Activated CD4-positive, alpha-beta T cell treated with anti-CD3 and anti-CD28 coated beads, Interleukin-2, amount 10 ng/mL, durations not matched to agents 24 days and 14 days (primary cell): Measurements from ENCODE around the gene MRPS25. TPM values are rescaled to one million over a fixed set of nuclear protein-coding genes. Genes with fewer than 3 reads are reported as not detected.

Experiments used
- DNase-seq: peaks from one replicate; pipeline ENCODE4 v3.0.0; 2022
- H3K27ac Mint-ChIP-seq: one replicate; pipeline ENCODE4 v1.8.0; 2022; ENCODE audit warnings: mild to moderate bottlenecking, mixed read lengths
- H3K27me3 Mint-ChIP-seq: one replicate; pipeline ENCODE4 v1.8.0; 2022; ENCODE audit warnings: mixed read lengths
- H3K36me3 Mint-ChIP-seq: one replicate; pipeline ENCODE4 v1.8.0; 2022; ENCODE audit warnings: low read depth, mild to moderate bottlenecking, mixed read lengths
- H3K4me1 Mint-ChIP-seq: one replicate; pipeline ENCODE4 v1.8.0; 2021; ENCODE audit warnings: mixed read lengths
- H3K4me3 Mint-ChIP-seq: one replicate; pipeline ENCODE4 v1.8.0; 2022; ENCODE audit warnings: mild to moderate bottlenecking, moderate library complexity, mixed read lengths
- H3K9me3 Mint-ChIP-seq: one replicate; pipeline ENCODE4 v1.8.0; 2021; ENCODE audit warnings: mixed read lengths
- intact Hi-C: fragments of 100-400 bp; cut with micrococcal nuclease; formaldehyde crosslinking; loops from one replicate; pipeline ENCODE4 v1.15.1; 2023
- total RNA-seq: library from RNA; stranded (reverse); gene quantifications from 2 replicates; pipeline ENCODE4 v1.2.3, GENCODE V29; 2022

MRPS25 gene
- total RNA-seq, 1 donor from 2014 or later: 114 TPM

DNA sequence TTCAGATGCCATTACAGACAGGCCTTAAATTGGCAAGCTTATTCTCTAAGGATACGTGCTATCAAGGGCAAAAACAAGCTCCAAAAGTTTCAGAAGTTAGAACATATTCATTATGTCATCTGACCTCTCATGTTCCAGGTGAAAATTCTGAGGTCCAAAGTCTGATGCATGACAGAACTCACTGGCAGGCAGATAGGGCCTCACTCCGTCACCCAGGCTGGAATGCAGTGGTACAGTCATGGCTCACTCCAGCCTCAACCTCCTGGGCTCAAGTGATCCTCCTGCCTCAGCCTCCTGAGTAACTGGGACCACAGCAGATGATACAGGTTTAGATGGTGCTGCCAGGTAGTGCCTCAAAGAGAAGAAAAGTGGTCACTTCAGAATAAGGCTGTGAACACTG is 15.5 kb downstream of the MRPS25 start:
- no peak overlapping the region for H3K27ac Mint-ChIP-seq
- intact Hi-C loops: no loop called here

DNA sequence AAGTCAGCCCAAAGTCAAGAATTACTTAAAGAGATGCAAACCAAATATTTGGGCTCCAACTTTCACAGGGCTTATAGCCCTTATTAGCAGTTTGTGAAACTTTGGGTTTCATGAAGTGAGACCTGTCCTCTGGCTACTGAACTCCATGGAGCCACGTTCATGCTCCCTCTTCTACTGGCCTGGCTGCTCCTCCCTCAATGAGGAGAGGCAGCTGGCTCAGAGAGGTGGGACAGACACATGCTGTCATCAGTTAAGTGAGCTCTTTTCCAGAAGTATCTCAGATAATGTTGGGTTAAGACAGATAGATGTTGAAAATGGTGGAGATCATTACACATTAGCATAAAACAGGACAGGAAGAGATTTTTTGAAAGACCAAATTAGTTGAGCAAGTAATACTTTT is 19.4 kb downstream of the MRPS25 start:
- Mint-ChIP-seq H3K27me3 (no peaks in the 10 kb centered on the region), H3K27ac (no peak overlapping the region), H3K36me3 (peaks cover 75% of the 10 kb centered on the region), H3K4me3 (no peak overlapping the region), H3K9me3 (no peaks in the 10 kb centered on the region), H3K4me1 (peaks cover 25% of the 10 kb centered on the region)
- DNase-seq: no peak
- intact Hi-C loops: no loop called here

More for the DNA sequence above, 15.5 kb downstream of the MRPS25 start:
- Mint-ChIP-seq H3K4me3 (no peak overlapping the region), H3K4me1 (peaks cover 18% of the 10 kb centered on the region), H3K36me3 (peaks cover 61% of the 10 kb centered on the region), H3K9me3 (no peaks in the 10 kb centered on the region), H3K27me3 (no peaks in the 10 kb centered on the region)
- no peak for DNase-seq

DNA sequence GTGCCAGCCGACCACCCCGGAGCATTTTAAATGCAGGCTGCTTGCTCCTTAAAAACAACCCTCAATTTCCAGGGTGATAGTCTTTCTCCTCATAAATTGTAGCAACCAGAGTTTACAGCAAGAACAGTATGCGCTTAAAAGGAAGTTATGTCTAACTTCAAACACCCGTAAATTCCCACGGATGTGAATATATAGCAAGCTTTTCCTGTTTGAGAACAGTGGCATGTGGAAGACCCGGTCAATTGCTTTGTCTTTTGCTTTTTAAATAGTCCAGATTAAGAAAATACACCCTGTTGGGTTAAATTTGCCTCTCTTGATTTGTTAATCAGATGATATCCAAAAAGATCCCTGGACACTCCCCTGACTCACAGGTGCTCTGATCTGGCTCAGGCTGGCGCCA is 20.8 kb downstream of the MRPS25 start:
- Mint-ChIP-seq H3K36me3 (peaks cover 66% of the 10 kb centered on the region), H3K4me1 (peaks cover 25% of the 10 kb centered on the region), H3K27me3 (no peaks in the 10 kb centered on the region), H3K4me3 (no peak overlapping the region), H3K9me3 (no peaks in the 10 kb centered on the region), H3K27ac (peak overlapping the region; percentile 61)
- no peak for DNase-seq
- intact Hi-C loops: no loop called here

DNA sequence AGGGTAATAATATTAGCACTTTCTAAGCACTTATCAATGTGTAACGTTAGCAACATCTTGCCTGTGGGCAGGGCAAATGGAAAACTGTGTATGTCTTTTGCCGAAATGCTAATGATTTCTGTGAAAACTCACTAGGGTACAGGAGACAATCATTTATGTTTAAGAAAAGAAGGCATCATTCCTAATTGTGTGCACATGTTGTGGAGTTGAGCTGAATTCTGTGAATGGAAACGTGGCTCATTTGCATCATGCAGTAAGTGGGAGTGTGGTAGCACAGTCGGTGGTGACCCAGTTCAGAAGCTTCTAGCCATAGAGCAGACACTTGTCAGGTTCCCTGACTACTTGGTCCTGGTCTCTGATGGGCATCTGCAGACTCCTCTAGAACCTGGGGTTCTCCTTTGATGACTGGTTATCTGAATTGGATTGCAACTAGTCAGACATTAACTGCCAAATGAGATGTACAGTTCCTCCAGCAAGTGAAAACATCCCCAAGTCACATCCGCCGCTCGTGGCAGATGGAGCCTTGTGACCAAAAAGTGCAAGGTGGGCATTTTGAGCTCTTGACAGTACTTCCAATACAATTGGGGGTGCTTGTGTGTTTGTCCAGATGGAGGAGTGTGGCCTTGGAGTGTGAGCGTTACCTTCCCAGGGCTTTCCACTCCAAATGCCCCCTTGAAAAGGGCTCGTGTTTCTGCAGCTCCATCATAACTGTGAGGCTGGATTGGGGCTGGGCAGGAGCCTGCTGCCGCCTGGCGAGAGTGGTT is 21.5 kb downstream of the MRPS25 start:
- intact Hi-C loops: no loop called here
- no peak overlapping the region for H3K4me3 Mint-ChIP-seq
- no peak for DNase-seq
- no peak overlapping the region for H3K27ac Mint-ChIP-seq
- no peaks in the 10 kb centered on the region for H3K27me3 Mint-ChIP-seq
- peaks cover 69% of the 10 kb centered on the region for H3K36me3 Mint-ChIP-seq
- H3K4me1 Mint-ChIP-seq: peaks cover 25% of the 10 kb centered on the region
- no peaks in the 10 kb centered on the region for H3K9me3 Mint-ChIP-seq

DNA sequence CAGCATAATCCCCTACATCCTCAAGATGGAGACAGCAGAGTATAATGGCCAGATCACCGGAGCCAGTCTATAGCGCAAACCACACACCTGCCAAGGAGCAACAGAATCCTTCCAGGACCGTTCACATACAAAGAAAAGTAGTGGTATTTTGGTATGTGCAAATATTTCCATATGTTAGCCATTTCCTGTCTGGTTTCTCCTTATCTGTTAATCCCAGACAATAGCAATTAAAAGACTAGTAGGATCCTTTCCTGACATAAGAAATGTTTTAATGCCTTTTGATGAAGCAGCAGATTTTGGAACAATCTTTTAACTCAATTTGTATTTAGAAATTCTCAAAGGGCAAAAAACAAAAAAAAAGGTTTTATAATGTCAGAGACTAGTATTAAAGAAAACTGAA is 22.2 kb downstream of the MRPS25 start:
- peaks cover 68% of the 10 kb centered on the region for H3K36me3 Mint-ChIP-seq
- no peaks in the 10 kb centered on the region for H3K27me3 Mint-ChIP-seq
- no peaks in the 10 kb centered on the region for H3K9me3 Mint-ChIP-seq
- intact Hi-C loops: no loop called here
- no peak for DNase-seq
- peaks cover 25% of the 10 kb centered on the region for H3K4me1 Mint-ChIP-seq
- no peak overlapping the region for H3K4me3 Mint-ChIP-seq
- no peak overlapping the region for H3K27ac Mint-ChIP-seq

DNA sequence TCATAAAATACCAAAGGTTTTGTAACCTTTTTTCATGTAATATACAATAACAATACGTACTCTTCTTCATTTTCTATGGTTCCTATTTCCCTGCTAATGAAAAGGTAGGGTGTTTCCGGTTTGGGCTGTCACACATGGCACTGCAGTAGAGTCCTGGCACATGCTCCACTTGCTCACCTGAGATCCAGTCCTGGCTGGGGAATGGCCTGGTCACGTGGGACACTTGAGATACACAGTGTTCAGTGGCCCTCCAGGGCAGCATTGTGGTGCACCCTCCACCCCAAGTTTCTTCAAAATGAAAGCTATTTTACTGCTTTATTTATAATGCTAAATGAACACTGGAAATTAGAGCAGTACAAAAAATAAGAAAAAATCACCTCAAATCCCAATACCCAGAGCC is 23.2 kb downstream of the MRPS25 start:
- peaks cover 24% of the 10 kb centered on the region for H3K4me1 Mint-ChIP-seq
- H3K36me3 Mint-ChIP-seq: peaks cover 69% of the 10 kb centered on the region
- no peaks in the 10 kb centered on the region for H3K9me3 Mint-ChIP-seq
- intact Hi-C loops: no loop called here
- no peak for DNase-seq
- no peaks in the 10 kb centered on the region for H3K27me3 Mint-ChIP-seq
- H3K4me3 Mint-ChIP-seq: no peak overlapping the region
- no peak overlapping the region for H3K27ac Mint-ChIP-seq

DNA sequence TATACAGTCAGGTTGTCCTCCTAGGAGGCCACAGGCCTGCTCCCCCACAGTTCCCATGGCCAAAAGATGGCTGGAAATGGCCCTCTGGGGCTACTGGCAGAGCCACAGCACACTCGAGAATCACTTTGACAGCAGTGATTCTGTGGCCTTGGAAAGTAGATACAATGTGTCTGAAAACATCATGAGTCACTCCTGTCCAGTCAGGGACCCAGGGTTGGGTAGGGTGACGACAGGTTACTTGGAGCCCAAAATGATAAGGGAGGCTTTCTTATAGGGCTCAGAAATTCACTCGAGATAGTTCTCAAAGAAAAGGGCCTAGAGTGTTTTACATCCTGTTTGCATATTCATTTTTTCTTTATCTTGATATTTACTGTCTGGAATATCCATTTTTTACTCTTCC is 24.3 kb downstream of the MRPS25 start:
- intact Hi-C loops: no loop called here
- Mint-ChIP-seq H3K9me3 (no peaks in the 10 kb centered on the region), H3K27ac (peak overlapping the region; percentile 49), H3K4me1 (peaks cover 18% of the 10 kb centered on the region), H3K4me3 (no peak overlapping the region), H3K27me3 (no peaks in the 10 kb centered on the region), H3K36me3 (peaks cover 66% of the 10 kb centered on the region)
- DNase-seq: no peak

DNA sequence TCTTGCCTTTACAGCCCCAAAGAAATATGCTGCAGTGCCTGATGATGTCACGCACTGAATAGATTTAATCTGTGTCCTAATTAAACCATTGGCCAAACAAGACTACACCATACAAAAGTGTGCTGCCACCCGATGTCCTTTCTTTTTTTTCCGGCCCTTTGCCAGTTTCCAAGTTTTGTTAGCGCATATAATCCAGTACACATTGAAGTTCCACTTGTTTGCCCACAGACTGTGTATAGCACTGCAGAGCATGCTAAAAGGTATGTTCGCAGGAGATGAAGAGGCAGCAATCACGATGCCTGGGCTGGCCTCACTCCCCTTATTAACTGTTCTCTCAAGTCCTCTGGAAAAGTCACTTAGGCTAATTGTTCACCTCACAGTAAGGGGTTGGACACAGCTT is 26.8 kb downstream of the MRPS25 start:
- peaks cover 54% of the 10 kb centered on the region for H3K36me3 Mint-ChIP-seq
- DNase-seq: no peak
- no peaks in the 10 kb centered on the region for H3K9me3 Mint-ChIP-seq
- intact Hi-C loops: no loop called here
- no peak overlapping the region for H3K4me3 Mint-ChIP-seq
- no peak overlapping the region for H3K27ac Mint-ChIP-seq
- no peaks in the 10 kb centered on the region for H3K4me1 Mint-ChIP-seq
- no peaks in the 10 kb centered on the region for H3K27me3 Mint-ChIP-seq

DNA sequence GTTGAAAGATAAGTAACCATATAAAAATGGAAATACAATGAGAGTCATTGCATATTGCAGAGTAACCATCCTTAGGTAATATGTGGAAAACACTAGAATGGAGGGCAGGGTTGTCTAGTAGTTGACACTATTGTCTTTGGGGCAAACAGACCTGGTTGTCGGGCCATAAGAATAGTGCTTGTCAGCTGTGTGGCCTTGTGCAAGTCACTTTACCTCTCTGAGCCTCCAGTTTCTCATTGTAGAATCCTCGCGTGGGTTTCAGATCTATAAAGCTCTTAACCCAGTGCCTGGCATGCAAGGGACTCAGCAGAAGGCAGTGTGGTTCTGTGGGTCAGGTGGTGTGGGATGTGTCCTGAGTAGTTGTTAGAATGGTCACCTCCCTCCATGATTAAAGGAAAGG is 32.0 kb downstream of the MRPS25 start:
- H3K27me3 Mint-ChIP-seq: no peaks in the 10 kb centered on the region
- H3K9me3 Mint-ChIP-seq: no peaks in the 10 kb centered on the region
- intact Hi-C loops: no loop called here
- no peak for DNase-seq
- H3K4me1 Mint-ChIP-seq: no peaks in the 10 kb centered on the region
- H3K4me3 Mint-ChIP-seq: no peak overlapping the region
- no peak overlapping the region for H3K27ac Mint-ChIP-seq
- H3K36me3 Mint-ChIP-seq: peaks cover 55% of the 10 kb centered on the region

DNA sequence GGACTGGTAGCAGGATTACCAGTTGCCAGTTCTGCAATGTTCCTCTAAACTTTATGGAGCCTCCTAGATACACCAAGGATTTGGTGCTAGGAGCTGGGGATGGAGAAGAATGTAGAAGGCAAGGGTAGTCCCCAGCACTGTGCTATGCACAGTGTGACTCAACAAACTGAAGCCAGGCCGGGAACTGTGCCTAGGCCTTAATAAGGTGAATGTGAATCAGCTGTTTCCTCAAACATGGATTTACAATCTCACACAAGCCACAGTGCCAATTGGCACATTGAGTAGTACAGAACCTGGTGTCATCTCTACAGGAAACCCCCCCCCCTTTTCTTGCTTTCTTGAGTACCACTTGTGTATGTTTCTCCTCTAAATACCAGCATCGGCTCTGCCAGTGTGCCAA is 32.5 kb downstream of the MRPS25 start:
- Mint-ChIP-seq H3K27me3 (no peaks in the 10 kb centered on the region), H3K27ac (no peak overlapping the region), H3K4me3 (no peak overlapping the region), H3K4me1 (no peaks in the 10 kb centered on the region), H3K9me3 (no peaks in the 10 kb centered on the region), H3K36me3 (peaks cover 54% of the 10 kb centered on the region)
- intact Hi-C loops: no loop called here
- DNase-seq: no peak

DNA sequence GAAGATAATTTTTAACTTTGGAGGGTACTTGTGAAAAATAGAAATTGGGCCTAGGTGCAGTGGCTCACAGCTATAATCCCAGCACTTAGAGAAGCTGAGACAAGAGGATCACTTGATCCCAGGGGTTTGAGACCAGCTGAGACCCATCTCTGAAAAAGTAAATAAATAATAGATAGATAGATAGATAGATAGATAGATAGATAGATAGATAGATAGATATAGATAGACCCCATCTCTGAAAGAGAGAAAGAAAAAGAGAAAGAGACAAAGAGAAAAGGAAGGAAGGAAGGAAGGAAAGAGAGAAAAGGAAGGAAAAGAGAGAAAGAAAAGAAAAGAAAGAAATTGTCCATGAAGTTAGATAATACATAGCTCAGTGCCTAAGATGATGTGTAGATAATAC is 35.5 kb downstream of the MRPS25 start:
- H3K9me3 Mint-ChIP-seq: no peaks in the 10 kb centered on the region
- no peaks in the 10 kb centered on the region for H3K27me3 Mint-ChIP-seq
- no peaks in the 10 kb centered on the region for H3K4me1 Mint-ChIP-seq
- no peak overlapping the region for H3K27ac Mint-ChIP-seq
- H3K4me3 Mint-ChIP-seq: no peak overlapping the region
- H3K36me3 Mint-ChIP-seq: peaks cover 57% of the 10 kb centered on the region
- no peak for DNase-seq
- intact Hi-C loops: no loop called here

DNA sequence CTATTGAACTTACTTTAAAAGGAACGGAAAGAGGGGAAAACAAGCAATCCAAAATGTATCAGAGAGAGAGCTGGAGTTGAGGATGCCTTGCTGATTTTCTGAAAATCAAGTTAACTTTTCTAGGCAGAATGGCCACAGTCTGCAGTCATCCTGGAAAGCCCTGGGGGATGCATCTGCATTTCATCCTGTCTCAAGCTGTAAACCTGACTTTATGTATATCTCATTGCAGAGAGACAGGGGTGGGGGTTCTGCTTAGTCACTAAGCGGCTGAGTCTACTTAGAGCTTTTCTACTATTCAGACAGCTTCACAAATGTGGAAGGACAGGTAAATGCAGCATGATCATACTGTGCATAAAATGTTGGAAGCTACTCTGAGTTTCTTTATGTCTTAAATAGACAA is 41.4 kb downstream of the MRPS25 start:
- no peak overlapping the region for H3K4me3 Mint-ChIP-seq
- no peaks in the 10 kb centered on the region for H3K27me3 Mint-ChIP-seq
- H3K27ac Mint-ChIP-seq: no peak overlapping the region
- no peak for DNase-seq
- no peaks in the 10 kb centered on the region for H3K4me1 Mint-ChIP-seq
- peaks cover 61% of the 10 kb centered on the region for H3K36me3 Mint-ChIP-seq
- H3K9me3 Mint-ChIP-seq: no peaks in the 10 kb centered on the region
- intact Hi-C loops: no loop called here

DNA sequence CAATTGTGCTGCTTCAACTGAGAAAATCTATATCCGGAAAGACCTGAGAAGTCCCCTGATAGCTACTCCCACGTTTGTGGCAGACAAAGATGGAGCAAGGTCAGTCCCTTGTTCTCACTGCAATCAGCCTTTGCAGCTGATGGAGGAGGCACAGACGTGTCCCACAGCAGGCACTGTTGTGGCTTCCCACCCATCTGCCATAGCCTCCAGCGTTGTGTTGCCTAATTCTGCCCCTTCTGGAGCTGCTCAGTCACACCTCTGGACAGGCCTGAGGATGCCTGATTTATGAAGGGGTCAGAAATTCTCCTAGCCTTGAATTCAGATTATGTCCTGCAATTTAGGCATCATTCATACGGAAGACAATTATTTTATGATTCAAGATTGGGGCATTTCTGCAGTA is 41.9 kb downstream of the MRPS25 start:
- Mint-ChIP-seq H3K27me3 (no peaks in the 10 kb centered on the region), H3K4me1 (no peaks in the 10 kb centered on the region), H3K27ac (no peak overlapping the region), H3K36me3 (peaks cover 59% of the 10 kb centered on the region), H3K4me3 (no peak overlapping the region), H3K9me3 (no peaks in the 10 kb centered on the region)
- intact Hi-C loops: no loop called here
- no peak for DNase-seq

DNA sequence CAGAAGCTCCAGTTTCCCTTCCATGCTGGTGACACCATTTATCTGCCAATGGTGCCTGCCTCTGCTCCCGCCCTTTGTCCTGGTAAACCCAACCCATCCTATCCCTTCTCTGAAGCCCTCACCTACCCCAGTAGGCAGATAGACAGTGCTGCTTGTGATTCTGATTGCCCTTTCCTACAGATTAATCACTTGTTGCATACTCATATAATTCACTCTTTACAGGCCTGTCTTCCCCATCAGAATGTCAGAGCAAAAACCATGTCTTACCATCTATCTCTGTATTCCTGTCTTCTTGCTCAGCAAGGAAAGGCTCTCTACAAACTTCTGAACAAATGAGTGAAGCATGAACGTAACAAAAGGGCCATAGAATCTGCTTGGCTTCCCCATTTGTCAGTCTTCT is 47.9 kb downstream of the MRPS25 start:
- Mint-ChIP-seq H3K4me3 (no peak overlapping the region), H3K4me1 (peaks cover 3% of the 10 kb centered on the region), H3K9me3 (no peaks in the 10 kb centered on the region), H3K27me3 (no peaks in the 10 kb centered on the region), H3K27ac (no peak overlapping the region), H3K36me3 (peaks cover 63% of the 10 kb centered on the region)
- intact Hi-C loops: no loop called here
- DNase-seq: no peak

DNA sequence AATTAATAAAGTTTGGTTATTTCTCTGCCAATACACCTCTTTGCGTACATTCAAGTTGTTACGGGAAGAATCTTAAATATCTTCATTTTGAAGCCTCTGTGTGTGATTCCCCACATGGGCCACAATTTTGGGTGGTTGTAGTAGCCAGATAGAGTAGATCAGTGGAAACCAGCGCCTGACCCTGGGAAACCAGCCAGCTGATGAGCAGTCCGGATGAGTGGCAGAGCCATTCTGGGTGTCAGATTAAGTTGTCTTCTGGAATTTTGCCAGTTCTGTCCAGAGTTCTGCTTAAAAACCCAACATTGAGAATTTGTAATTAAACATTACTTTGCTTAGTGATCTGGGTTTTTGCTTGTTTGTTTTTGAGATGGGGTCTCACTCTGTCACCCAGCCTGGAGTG is 49.7 kb downstream of the MRPS25 start:
- Mint-ChIP-seq H3K27me3 (no peaks in the 10 kb centered on the region), H3K4me1 (peaks cover 5% of the 10 kb centered on the region), H3K36me3 (peaks cover 54% of the 10 kb centered on the region), H3K27ac (no peak overlapping the region), H3K9me3 (no peaks in the 10 kb centered on the region), H3K4me3 (no peak overlapping the region)
- no peak for DNase-seq
- intact Hi-C loops: no loop called here
